Non-pigmented ciliary epithelial cell (primary cell): ENCODE data around the gene ATP13A2.
"Not testable (repeated sequence)": the region's sequence is repeated elsewhere in the genome, so short reads cannot be mapped to it uniquely, and the experiment has no call there.

Source experiments
- DNase-seq: peaks from one replicate; pipeline ENCODE4 v3.0.0-alpha.2; 2010; ENCODE audit warnings: low read depth

Gene ATP13A2

GRCh38 chr1:16961297-16962133 lies 50.2 kb downstream of the ATP13A2 start:
- no peak for DNase-seq

- DNase-seq = no peak
Measured at GRCh38 chr1:16960560-16961296, 51.0 kb downstream of the ATP13A2 start.

- no peak for DNase-seq
Measured at GRCh38 chr1:16958475-16958874, 53.3 kb downstream of the ATP13A2 start.

- DNase-seq = no peak
Measured at GRCh38 chr1:16957731-16958130, 54.0 kb downstream of the ATP13A2 start.

- DNase-seq = no peak
Measured at GRCh38 chr1:16956775-16957174, 55.0 kb downstream of the ATP13A2 start.

DNA sequence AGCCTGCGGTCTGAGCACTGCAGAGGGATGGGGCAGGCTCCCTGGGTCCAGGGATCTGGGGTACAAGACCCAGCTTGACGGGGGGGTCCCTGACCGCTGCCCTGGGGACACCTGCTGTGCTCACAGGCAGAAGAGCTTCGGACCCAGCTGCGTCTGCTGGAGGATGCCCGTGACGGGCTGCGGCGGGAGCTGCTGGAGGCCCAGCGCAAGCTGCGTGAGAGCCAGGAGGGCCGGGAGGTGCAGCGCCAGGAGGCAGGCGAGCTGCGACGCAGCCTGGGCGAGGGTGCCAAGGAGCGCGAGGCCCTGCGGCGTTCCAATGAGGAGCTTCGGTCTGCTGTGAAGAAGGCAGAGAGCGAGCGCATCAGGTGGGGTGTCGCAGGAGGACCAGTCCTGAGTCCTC lies 56.5 kb downstream of the ATP13A2 start:
- DNase-seq = no peak

- no peak for DNase-seq
Measured at GRCh38 chr1:16954579-16954978, 57.1 kb downstream of the ATP13A2 start.

DNA sequence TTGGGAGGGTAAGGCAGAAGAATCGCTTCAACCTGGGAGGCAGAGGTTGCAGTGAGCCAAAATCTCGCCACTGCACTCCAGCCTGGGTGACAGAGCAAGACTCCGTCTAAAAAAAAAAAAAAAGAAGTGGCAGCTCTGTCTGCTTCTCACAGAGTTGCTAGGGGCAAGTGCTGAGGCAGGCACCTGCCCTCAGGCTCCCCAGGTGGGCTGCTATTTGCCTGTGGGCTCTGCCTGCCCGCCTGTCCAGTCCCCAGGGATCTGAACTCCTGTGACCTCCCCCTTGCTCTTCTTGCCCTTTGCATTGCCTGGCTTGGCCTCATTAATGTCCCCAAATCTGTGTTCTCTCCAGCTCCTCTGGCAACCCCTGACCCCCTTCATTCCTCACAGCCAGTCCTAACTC lies 59.4 kb downstream of the ATP13A2 start:
- not testable (repeated sequence) for DNase-seq

- not testable (repeated sequence) for DNase-seq
Measured at GRCh38 chr1:16949026-16949425, 62.7 kb downstream of the ATP13A2 start.

GRCh38 chr1:16948282-16948891 lies 63.3 kb downstream of the ATP13A2 start:
- not testable (repeated sequence) for DNase-seq

DNA sequence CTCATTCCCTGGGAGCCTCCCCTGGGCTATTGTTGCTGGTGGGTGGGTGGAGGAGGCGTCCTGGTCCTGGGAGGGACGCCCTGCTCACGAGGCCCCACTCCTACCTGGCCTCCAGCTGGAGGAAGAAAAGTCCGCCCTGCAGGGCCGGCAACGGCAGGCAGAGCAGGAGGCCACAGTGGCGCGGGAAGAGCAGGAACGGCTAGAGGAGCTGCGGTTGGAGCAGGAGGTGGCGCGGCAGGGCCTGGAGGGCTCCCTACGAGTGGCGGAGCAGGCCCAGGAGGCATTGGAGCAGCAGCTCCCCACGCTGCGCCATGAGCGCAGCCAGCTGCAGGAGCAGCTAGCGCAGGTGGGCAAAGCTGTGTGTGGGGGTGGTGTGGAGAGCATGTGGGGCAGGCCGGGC lies 65.1 kb downstream of the ATP13A2 start:
- no peak for DNase-seq

DNA sequence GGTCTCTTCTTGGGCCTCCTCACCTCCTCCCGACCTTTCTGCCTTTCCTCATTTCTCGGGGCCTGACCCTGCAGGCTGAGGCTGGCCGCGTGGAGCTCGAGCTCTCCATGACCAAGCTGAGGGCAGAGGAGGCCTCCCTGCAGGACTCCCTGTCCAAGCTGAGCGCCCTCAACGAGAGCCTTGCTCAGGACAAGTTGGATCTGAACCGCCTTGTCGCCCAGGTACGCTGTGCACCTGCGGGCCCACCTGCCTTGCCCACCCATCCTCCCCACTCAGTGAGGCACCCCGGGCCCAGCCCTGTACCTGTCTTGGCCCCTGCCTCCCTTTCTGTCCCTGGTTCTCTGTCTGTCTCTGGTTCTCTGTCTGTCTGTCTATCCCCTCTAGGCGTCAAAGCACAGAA lies 65.5 kb downstream of the ATP13A2 start:
- not testable (repeated sequence) for DNase-seq

GRCh38 chr1:16945512-16945911 lies 66.2 kb downstream of the ATP13A2 start:
- not testable (repeated sequence) for DNase-seq

GRCh38 chr1:16944038-16944437 lies 67.7 kb downstream of the ATP13A2 start:
- no peak for DNase-seq

GRCh38 chr1:16939386-16940180 lies 72.1 kb downstream of the ATP13A2 start:
- not testable (repeated sequence) for DNase-seq

GRCh38 chr1:16938351-16939321 lies 73.1 kb downstream of the ATP13A2 start:
- no peak for DNase-seq

GRCh38 chr1:16936580-16936979 lies 75.1 kb downstream of the ATP13A2 start:
- not testable (repeated sequence) for DNase-seq
